Neural progenitor cell (in vitro differentiated cells): ENCODE results near the gene COG6. TPM values are rescaled to one million over a fixed set of nuclear protein-coding genes. Genes with fewer than 3 reads are reported as not detected.

Experiments
- DNase-seq: peaks from one replicate; pipeline ENCODE4 v3.0.0-alpha.2; 2016; ENCODE audit warnings: low spot score
- H2AFZ ChIP-seq: fragments of 200-600 bp; sonication (generic); replicated peaks from 2 replicates; pipeline ENCODE4 v1.6.1; 2016; ENCODE audit warnings: antibody characterized with exemption
- H3F3A ChIP-seq: fragments of 200-600 bp; sonication (generic); 2 replicates; pipeline ENCODE4 v1.6.1; 2016; ENCODE audit warnings: antibody characterized with exemption, low read depth
- H3K27ac ChIP-seq: fragments of 200-600 bp; sonication (generic); 2 replicates; pipeline ENCODE4 v1.5.1; 2016; ENCODE audit warnings: mild to moderate bottlenecking
- H3K27me3 ChIP-seq: fragments of 200-600 bp; sonication (generic); 2 replicates; pipeline ENCODE4 v1.6.1; 2016; ENCODE audit warnings: mild to moderate bottlenecking, moderate library complexity
- H3K36me3 ChIP-seq: fragments of 200-600 bp; sonication (generic); 2 replicates; pipeline ENCODE4 v1.5.1; 2016
- H3K4me1 ChIP-seq: fragments of 200-600 bp; sonication (generic); 2 replicates; pipeline ENCODE4 v1.6.1; 2016; ENCODE audit warnings: mixed run types
- H3K4me2 ChIP-seq: fragments of 200-600 bp; sonication (generic); 2 replicates; pipeline ENCODE4 v1.6.1; 2016
- H3K4me3 ChIP-seq: fragments of 200-600 bp; sonication (generic); 2 replicates; pipeline ENCODE4 v1.5.1; 2016
- H3K79me2 ChIP-seq: fragments of 200-600 bp; sonication (generic); 2 replicates; pipeline ENCODE4 v1.6.1; 2016; ENCODE audit warnings: low read depth
- H3K9ac ChIP-seq: fragments of 200-600 bp; sonication (generic); 2 replicates; pipeline ENCODE4 v1.6.1; 2016
- H3K9me3 ChIP-seq: fragments of 200-600 bp; sonication (generic); 2 replicates; pipeline ENCODE4 v1.5.1; 2016; ENCODE audit warnings: low read depth
- H4K20me1 ChIP-seq: fragments of 200-600 bp; sonication (generic); 2 replicates; pipeline ENCODE4 v1.6.1; 2016; ENCODE audit warnings: low read depth
- H3K27ac Mint-ChIP-seq: 3 replicates; pipeline ENCODE4 v1.8.0; 2021; ENCODE audit warnings: mixed read lengths
- H3K27me3 Mint-ChIP-seq: 2 replicates; pipeline ENCODE4 v1.8.0; 2022; ENCODE audit warnings: low read depth, mild to moderate bottlenecking, inconsistent platforms, moderate library complexity, mixed read lengths; ENCODE audit not compliant: insufficient read depth
- H3K36me3 Mint-ChIP-seq: 3 replicates; pipeline ENCODE4 v1.8.0; 2021; ENCODE audit warnings: mixed read lengths
- H3K4me1 Mint-ChIP-seq: 3 replicates; pipeline ENCODE4 v1.8.0; 2021; ENCODE audit warnings: mixed read lengths
- H3K4me3 Mint-ChIP-seq: 3 replicates; pipeline ENCODE4 v1.8.0; 2021; ENCODE audit warnings: mild to moderate bottlenecking, moderate library complexity, mixed read lengths
- H3K9me3 Mint-ChIP-seq: 3 replicates; pipeline ENCODE4 v1.8.0; 2020; ENCODE audit warnings: mixed read lengths
- CTCF ChIP-seq: fragments of 200-600 bp; sonication (generic); IDR thresholded peaks from 2 replicates; pipeline ENCODE4 v1.5.1; 2017; ENCODE audit warnings: antibody characterized with exemption, mild to moderate bottlenecking
- EZH2 ChIP-seq: fragments of 200-600 bp; sonication (generic); IDR thresholded peaks from 2 replicates; pipeline ENCODE4 v1.6.1; 2017; ENCODE audit warnings: antibody characterized with exemption, mild to moderate bottlenecking, moderate library complexity
- EZH2phosphoT487 ChIP-seq: fragments of 200-600 bp; sonication (generic); IDR thresholded peaks from 2 replicates; pipeline ENCODE4 v1.6.1; 2017; ENCODE audit warnings: antibody characterized with exemption
- total RNA-seq: library from RNA; depleted of rRNA; stranded (reverse); fragments of >200 nt; gene quantifications from 2 replicates; pipeline ENCODE4 v1.2.3, GENCODE V29; 2015; ENCODE audit warnings: low replicate concordance

COG6 gene
- total RNA-seq, 1 donor from 2014 or later = 33.1 TPM

GRCh38 chr13:39685652-39686051 lies 30.2 kb downstream of the COG6 start:
- no peaks in the 10 kb centered on the region for H3K79me2 ChIP-seq
- no peak overlapping the region for H3K4me2 ChIP-seq
- H3K4me3 ChIP-seq = no peak overlapping the region
- no peaks in the 10 kb centered on the region for H4K20me1 ChIP-seq
- no peak overlapping the region for H3K9ac ChIP-seq
- no peaks in the 10 kb centered on the region for H3K4me1 Mint-ChIP-seq
- TF ChIP-seq EZH2phosphoT487 (no peak), CTCF (no peak), EZH2 (no peak)
- H3K4me3 Mint-ChIP-seq = no peak overlapping the region
- no peak overlapping the region for H3K27ac Mint-ChIP-seq
- no peak for DNase-seq
- no peaks in the 10 kb centered on the region for H3K4me1 ChIP-seq
- H3K27me3 ChIP-seq = no peaks in the 10 kb centered on the region
- H3K27ac ChIP-seq = no peak overlapping the region
- H3K36me3 ChIP-seq = no peaks in the 10 kb centered on the region
- no peaks in the 10 kb centered on the region for H3K9me3 Mint-ChIP-seq
- H3K9me3 ChIP-seq = no peaks in the 10 kb centered on the region
- H3F3A ChIP-seq = peaks cover 2% of the 10 kb centered on the region
- no peaks in the 10 kb centered on the region for H3K27me3 Mint-ChIP-seq
- H2AFZ ChIP-seq = no peak overlapping the region
- H3K36me3 Mint-ChIP-seq = peaks cover 9% of the 10 kb centered on the region

- Histone ChIP-seq H3K4me1 (no peaks in the 10 kb centered on the region), H3K36me3 (no peaks in the 10 kb centered on the region), H2AFZ (no peak overlapping the region), H4K20me1 (no peaks in the 10 kb centered on the region), H3K9me3 (no peaks in the 10 kb centered on the region), H3F3A (peaks cover 2% of the 10 kb centered on the region), H3K4me2 (no peak overlapping the region), H3K4me3 (no peak overlapping the region), H3K27me3 (no peaks in the 10 kb centered on the region), H3K27ac (no peak overlapping the region), H3K9ac (no peak overlapping the region), H3K79me2 (no peaks in the 10 kb centered on the region)
- no peaks in the 10 kb centered on the region for H3K4me1 Mint-ChIP-seq
- no peaks in the 10 kb centered on the region for H3K9me3 Mint-ChIP-seq
- H3K27me3 Mint-ChIP-seq = no peaks in the 10 kb centered on the region
- no peak overlapping the region for H3K4me3 Mint-ChIP-seq
- no peak for DNase-seq
- TF ChIP-seq EZH2phosphoT487 (no peak), EZH2 (no peak), CTCF (no peak)
- peaks cover 4% of the 10 kb centered on the region for H3K36me3 Mint-ChIP-seq
- no peak overlapping the region for H3K27ac Mint-ChIP-seq
These were observed 32.8 kb downstream of the COG6 start for GRCh38 chr13:39688278-39688677.

GRCh38 chr13:39688699-39689405 lies 33.4 kb downstream of the COG6 start:
- Mint-ChIP-seq H3K27ac (no peak overlapping the region), H3K9me3 (no peaks in the 10 kb centered on the region), H3K27me3 (no peaks in the 10 kb centered on the region), H3K36me3 (peaks cover 4% of the 10 kb centered on the region), H3K4me1 (no peaks in the 10 kb centered on the region), H3K4me3 (no peak overlapping the region)
- Histone ChIP-seq H3K9me3 (no peaks in the 10 kb centered on the region), H3K4me3 (no peak overlapping the region), H3K4me1 (no peaks in the 10 kb centered on the region), H3F3A (no peaks in the 10 kb centered on the region), H3K36me3 (no peaks in the 10 kb centered on the region), H3K27me3 (no peaks in the 10 kb centered on the region), H3K79me2 (no peaks in the 10 kb centered on the region), H3K27ac (no peak overlapping the region), H2AFZ (no peak overlapping the region), H3K9ac (no peak overlapping the region), H3K4me2 (no peak overlapping the region), H4K20me1 (no peaks in the 10 kb centered on the region)
- no peak for DNase-seq
- TF ChIP-seq EZH2phosphoT487 = no peak
- no peak for TF ChIP-seq EZH2
- no peak for TF ChIP-seq CTCF
